HepG2 (cell line): ENCODE data around the gene TALDO1. TPM values are rescaled to one million over a fixed set of nuclear protein-coding genes. Genes with fewer than 3 reads are reported as not detected.

Source experiments
- ASH2L ChIP-seq: fragments of 300-600, 200-600 bp; sonication (generic); IDR thresholded peaks from 2 replicates; pipeline ENCODE4 v1.7.0; 2017; ENCODE audit warnings: low read depth, mild to moderate bottlenecking, moderate library complexity, mixed read lengths, low read length; ENCODE audit not compliant: insufficient read length
- ETV5 ChIP-seq: IDR thresholded peaks from 2 replicates; pipeline ENCODE4 v1.6.1; 2018; ENCODE audit warnings: missing biosample characterization, missing genetic modification reagents, inconsistent platforms, borderline replicate concordance
- HOXA3 ChIP-seq: sonication (generic); formaldehyde crosslinking; IDR thresholded peaks from 2 replicates; pipeline ENCODE4 v1.5.0; 2020; ENCODE audit warnings: missing genetic modification reagents
- MXD1 ChIP-seq: sonication (generic); formaldehyde crosslinking; IDR thresholded peaks from 2 replicates; pipeline ENCODE4 v1.4.0; 2020; ENCODE audit warnings: mild to moderate bottlenecking, missing genetic modification reagents
- NFYC ChIP-seq: IDR thresholded peaks from 2 replicates; pipeline ENCODE4 v1.6.1; 2016; ENCODE audit warnings: missing genetic modification reagents, missing compliant biosample characterization
- ZNF224 ChIP-seq: sonication (generic); formaldehyde crosslinking; IDR thresholded peaks from 2 replicates; pipeline ENCODE4 v1.5.0; 2020; ENCODE audit warnings: mild to moderate bottlenecking, missing genetic modification reagents
- ZNF383 ChIP-seq: sonication (generic); formaldehyde crosslinking; IDR thresholded peaks from 2 replicates; pipeline ENCODE4 v1.4.0; 2020; ENCODE audit warnings: missing genetic modification reagents, mild to moderate bottlenecking, borderline replicate concordance
- ZNF589 ChIP-seq: sonication (generic); formaldehyde crosslinking; conservative IDR thresholded peaks from 2 replicates; pipeline ENCODE4 v1.8.0; 2022; ENCODE audit warnings: mild to moderate bottlenecking, moderate library complexity, missing genetic modification reagents
- ZNF720 ChIP-seq: sonication (generic); formaldehyde crosslinking; IDR thresholded peaks from 2 replicates; pipeline ENCODE4 v1.4.0; 2020; ENCODE audit warnings: missing genetic modification reagents
- ZNF780A ChIP-seq: sonication (generic); formaldehyde crosslinking; IDR thresholded peaks from 2 replicates; pipeline ENCODE4 v1.8.0; 2022; ENCODE audit warnings: mild to moderate bottlenecking, missing genetic modification reagents, moderate library complexity
- polyA plus RNA-seq, 8 experiments: library from polyadenylated mRNA; depleted of rRNA in 3 of 8; stranded (reverse) in 7 of 8; unstranded in 1 of 8; fragments of >200 nt; fragmentation: Illumina TruSeq in 4 of 8; extraction: Trizol in 4 of 8; gene quantifications; 2 replicates each; pipeline versions ENCODE4 v1.2.1 to v1.2.3, GENCODE V29; 2011 to 2016; ENCODE audit warnings: low read depth in 4 of 8, missing spikeins in 1 of 8, mixed read lengths in 1 of 8; ENCODE audit not compliant: insufficient read depth in 1 of 8
- total RNA-seq, 5 experiments: library from RNA; depleted of rRNA; stranded (reverse); fragments of >200 nt; fragmentation: Illumina TruSeq; extraction: Trizol; gene quantifications; 2 replicates each; pipeline ENCODE4 v1.2.3, GENCODE V29; 2016; ENCODE audit warnings: low read depth in 1 of 5
- TF ChIP-seq, protein P1 (sequence below): sonication (generic); formaldehyde crosslinking; IDR thresholded peaks from one replicate; pipeline ENCODE4 v1.5.1; 2020; ENCODE audit warnings: mild to moderate bottlenecking, missing genetic modification reagents; ENCODE audit errors: not compliant biosample characterization
- TF ChIP-seq, protein P2 (sequence below): sonication (generic); formaldehyde crosslinking; IDR thresholded peaks from 2 replicates; pipeline ENCODE4 v1.4.0; 2020; ENCODE audit warnings: missing genetic modification reagents, borderline replicate concordance

TALDO1 gene
- total and polyA plus RNA-seq, 2 of the 13 experiments (the other 11 are each of a cell fraction or from before 2014, with no cell fraction given): 107 to 240 TPM

GRCh38 chr11:797296-798092 lies 50.2 kb downstream of the TALDO1 start (continued):
- TF ChIP-seq, protein P1, sequence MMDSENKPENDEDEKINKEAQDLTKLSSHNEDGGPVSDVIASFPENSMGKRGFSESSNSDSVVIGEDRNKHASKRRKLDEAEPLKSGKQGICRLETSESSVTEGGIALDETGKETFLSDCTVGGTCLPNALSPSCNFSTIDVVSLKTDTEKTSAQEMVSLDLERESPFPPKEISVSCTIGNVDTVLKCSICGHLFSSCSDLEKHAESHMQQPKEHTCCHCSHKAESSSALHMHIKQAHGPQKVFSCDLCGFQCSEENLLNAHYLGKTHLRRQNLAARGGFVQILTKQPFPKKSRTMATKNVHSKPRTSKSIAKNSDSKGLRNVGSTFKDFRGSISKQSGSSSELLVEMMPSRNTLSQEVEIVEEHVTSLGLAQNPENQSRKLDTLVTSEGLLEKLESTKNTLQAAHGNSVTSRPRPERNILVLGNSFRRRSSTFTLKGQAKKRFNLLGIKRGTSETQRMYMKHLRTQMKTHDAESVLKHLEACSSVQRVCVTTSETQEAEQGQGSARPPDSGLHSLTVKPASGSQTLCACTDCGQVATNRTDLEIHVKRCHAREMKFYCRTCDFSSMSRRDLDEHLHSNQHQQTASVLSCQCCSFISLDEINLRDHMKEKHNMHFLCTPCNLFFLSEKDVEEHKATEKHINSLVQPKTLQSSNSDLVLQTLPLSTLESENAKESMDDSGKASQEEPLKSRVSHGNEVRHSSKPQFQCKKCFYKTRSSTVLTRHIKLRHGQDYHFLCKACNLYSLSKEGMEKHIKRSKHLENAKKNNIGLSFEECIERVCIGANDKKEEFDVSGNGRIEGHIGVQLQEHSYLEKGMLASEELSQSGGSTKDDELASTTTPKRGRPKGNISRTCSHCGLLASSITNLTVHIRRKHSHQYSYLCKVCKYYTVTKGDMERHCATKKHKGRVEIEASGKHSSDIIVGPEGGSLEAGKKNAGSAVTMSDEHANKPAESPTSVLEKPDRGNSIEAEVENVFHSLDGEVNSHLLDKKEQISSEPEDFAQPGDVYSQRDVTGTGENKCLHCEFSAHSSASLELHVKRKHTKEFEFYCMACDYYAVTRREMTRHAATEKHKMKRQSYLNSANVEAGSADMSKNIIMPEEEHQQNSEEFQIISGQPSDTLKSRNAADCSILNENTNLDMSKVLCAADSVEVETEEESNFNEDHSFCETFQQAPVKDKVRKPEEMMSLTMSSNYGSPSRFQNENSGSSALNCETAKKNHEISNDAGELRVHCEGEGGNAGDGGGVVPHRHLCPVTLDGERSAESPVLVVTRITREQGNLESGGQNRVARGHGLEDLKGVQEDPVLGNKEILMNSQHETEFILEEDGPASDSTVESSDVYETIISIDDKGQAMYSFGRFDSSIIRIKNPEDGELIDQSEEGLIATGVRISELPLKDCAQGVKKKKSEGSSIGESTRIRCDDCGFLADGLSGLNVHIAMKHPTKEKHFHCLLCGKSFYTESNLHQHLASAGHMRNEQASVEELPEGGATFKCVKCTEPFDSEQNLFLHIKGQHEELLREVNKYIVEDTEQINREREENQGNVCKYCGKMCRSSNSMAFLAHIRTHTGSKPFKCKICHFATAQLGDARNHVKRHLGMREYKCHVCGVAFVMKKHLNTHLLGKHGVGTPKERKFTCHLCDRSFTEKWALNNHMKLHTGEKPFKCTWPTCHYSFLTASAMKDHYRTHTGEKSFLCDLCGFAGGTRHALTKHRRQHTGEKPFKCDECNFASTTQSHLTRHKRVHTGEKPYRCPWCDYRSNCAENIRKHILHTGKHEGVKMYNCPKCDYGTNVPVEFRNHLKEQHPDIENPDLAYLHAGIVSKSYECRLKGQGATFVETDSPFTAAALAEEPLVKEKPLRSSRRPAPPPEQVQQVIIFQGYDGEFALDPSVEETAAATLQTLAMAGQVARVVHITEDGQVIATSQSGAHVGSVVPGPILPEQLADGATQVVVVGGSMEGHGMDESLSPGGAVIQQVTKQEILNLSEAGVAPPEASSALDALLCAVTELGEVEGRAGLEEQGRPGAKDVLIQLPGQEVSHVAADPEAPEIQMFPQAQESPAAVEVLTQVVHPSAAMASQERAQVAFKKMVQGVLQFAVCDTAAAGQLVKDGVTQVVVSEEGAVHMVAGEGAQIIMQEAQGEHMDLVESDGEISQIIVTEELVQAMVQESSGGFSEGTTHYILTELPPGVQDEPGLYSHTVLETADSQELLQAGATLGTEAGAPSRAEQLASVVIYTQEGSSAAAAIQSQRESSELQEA: no peak
- TF ChIP-seq ZNF780A (CRISPR knock-in tag) (no peak), ZNF224 (CRISPR knock-in tag) (0 out of 2 replicates have a peak, but pooled peaks have one; percentile 70), ZNF720 (no peak), HOXA3 (peak; percentile 2; the same call in 1 of the 2 replicates), ETV5 (CRISPR knock-in tag) (peak; percentile 39; the same call in 1 of the 2 replicates), MXD1 (CRISPR knock-in tag) (peak; percentile 73; the same call in 1 of the 2 replicates), ASH2L (peak; percentile 30), ZNF383 (CRISPR knock-in tag) (peak; percentile 25; the same call in 1 of the 2 replicates), ZNF589 (CRISPR knock-in tag) (no peak), NFYC (CRISPR knock-in tag) (no peak)
- TF ChIP-seq, protein P2, sequence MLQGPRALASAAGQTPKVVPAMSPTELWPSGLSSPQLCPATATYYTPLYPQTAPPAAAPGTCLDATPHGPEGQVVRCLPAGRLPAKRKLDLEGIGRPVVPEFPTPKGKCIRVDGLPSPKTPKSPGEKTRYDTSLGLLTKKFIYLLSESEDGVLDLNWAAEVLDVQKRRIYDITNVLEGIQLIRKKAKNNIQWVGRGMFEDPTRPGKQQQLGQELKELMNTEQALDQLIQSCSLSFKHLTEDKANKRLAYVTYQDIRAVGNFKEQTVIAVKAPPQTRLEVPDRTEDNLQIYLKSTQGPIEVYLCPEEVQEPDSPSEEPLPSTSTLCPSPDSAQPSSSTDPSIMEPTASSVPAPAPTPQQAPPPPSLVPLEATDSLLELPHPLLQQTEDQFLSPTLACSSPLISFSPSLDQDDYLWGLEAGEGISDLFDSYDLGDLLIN: 0 out of 2 replicates have a peak, but pooled peaks have one; percentile 27
